IPS-15b (cell line): ENCODE results near the gene USB1.

ENCODE experiments used
- H3K27me3 ChIP-seq: one replicate; pipeline ENCODE4 v1.6.1; 2013; ENCODE audit warnings: low read length; ENCODE audit not compliant: control insufficient read depth, insufficient read depth
- H3K36me3 ChIP-seq: one replicate; pipeline ENCODE4 v1.6.1; 2013; ENCODE audit warnings: low read length; ENCODE audit not compliant: control insufficient read depth, insufficient read depth
- H3K4me1 ChIP-seq: one replicate; pipeline ENCODE4 v1.6.1; 2013; ENCODE audit warnings: mild to moderate bottlenecking, low read length; ENCODE audit not compliant: control insufficient read depth, insufficient read depth
- H3K4me3 ChIP-seq: one replicate; pipeline ENCODE4 v1.5.1; 2013; ENCODE audit warnings: low read depth, low read length
- H3K9ac ChIP-seq: one replicate; pipeline ENCODE4 v1.6.1; 2013; ENCODE audit warnings: low read depth, mild to moderate bottlenecking, low read length
- H3K9me3 ChIP-seq: one replicate; pipeline ENCODE4 v1.6.1; 2013; ENCODE audit warnings: mild to moderate bottlenecking, low read length; ENCODE audit not compliant: control insufficient read depth, insufficient read depth

USB1 gene

DNA sequence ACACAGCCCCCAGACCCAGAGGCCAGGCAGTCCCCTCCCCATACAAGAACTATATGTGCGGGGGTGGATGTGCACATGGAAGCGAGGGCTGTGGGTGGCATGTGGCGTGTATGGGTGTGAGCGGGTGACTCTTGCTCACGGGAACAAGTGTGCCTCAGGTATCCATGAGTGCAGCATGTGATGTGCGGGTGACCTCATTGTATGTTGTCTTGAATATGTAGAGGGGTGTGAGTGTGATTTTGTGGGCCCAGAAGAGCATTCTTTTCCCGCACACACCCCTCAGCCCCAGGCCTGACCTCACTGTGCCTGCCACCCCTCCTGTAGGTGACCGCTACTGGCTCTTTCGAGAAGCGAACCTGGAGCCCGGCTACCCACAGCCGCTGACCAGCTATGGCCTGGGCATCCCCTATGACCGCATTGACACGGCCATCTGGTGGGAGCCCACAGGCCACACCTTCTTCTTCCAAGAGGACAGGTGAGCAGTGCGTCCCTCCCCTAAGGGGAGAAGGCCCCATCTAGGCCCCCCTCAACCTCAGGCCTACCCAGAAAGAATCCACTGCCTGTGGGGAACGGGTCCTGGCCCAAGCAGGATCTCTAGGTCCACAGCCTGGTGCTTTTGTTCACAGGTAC, 41.8 kb downstream of the USB1 start:
- Histone ChIP-seq H3K4me3 (no peak overlapping the region), H3K9ac (no peak overlapping the region), H3K4me1 (peaks cover 2% of the 10 kb centered on the region), H3K27me3 (no peaks in the 10 kb centered on the region), H3K9me3 (no peaks in the 10 kb centered on the region), H3K36me3 (peaks cover 54% of the 10 kb centered on the region)

DNA sequence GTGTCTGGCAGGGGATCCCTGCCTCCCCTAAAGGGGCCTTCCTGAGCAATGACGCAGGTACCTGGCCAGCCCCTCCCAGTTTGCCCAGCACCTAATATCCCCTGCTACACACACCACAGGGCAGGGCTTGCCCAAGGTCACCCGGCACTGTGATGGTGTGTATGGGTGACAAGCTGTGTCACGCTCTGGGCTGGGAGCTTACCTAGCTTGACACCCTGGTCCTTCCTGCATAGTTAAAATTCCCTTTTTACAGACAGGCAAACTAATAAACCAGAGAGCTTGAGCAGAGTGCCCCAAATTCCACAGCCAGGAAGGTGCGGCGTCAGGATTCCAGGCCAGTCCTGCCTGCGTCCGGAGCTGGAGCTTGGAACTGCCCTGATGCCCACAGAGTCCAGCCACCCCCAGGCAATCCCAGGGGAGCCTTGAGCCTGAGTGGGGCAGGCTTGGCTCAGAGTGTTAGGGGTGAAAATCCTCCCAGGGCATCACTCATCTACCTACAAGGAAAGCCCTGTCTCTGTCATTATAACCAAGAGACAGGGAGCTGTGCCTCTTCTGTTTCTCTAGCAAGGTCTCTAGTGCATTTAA, 42.5 kb downstream of the USB1 start:
- H3K4me1 ChIP-seq = peaks cover 2% of the 10 kb centered on the region
- H3K9ac ChIP-seq = no peak overlapping the region
- H3K4me3 ChIP-seq = no peak overlapping the region
- H3K9me3 ChIP-seq = no peaks in the 10 kb centered on the region
- no peaks in the 10 kb centered on the region for H3K27me3 ChIP-seq
- peaks cover 51% of the 10 kb centered on the region for H3K36me3 ChIP-seq

DNA sequence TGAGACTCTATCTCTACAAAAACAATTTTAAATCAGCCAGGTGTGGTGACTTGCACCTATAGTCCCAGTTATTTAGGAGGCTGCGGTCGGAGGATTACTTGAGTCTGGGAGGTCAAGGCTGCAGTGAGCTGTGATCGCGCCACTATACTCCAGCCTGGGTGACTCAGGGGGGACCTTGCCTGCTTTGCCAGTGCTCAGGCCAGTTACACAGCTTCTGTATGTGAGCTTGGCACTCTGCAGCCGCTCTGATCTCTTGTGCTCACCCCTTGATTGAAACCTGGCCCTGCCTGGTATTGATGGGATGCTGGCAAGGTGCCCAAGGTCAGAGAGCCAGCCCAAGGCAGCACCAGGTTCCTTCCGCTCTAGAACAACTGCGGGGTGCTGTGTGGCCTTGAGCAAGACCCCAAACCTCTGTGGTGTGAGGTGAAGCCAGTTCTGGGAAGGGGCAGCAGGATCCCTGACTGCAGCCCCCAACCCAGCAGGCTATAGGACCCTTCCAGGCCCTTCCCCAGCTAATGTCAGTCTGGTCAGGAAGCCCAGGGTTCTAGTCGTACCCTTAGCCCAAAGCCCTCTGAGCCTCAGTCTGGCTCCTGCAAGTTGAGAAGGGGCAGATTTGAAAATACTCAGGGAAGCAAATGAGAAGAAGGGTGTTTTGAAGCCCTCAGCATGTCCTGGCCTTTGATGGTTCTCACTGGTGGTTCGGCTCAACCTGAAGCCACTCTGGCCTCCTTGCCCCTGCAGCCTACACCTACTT, 43.2 kb downstream of the USB1 start:
- Histone ChIP-seq H3K9me3 (no peaks in the 10 kb centered on the region), H3K4me3 (no peak overlapping the region), H3K27me3 (no peaks in the 10 kb centered on the region), H3K4me1 (peaks cover 2% of the 10 kb centered on the region), H3K36me3 (peaks cover 47% of the 10 kb centered on the region), H3K9ac (no peak overlapping the region)

DNA sequence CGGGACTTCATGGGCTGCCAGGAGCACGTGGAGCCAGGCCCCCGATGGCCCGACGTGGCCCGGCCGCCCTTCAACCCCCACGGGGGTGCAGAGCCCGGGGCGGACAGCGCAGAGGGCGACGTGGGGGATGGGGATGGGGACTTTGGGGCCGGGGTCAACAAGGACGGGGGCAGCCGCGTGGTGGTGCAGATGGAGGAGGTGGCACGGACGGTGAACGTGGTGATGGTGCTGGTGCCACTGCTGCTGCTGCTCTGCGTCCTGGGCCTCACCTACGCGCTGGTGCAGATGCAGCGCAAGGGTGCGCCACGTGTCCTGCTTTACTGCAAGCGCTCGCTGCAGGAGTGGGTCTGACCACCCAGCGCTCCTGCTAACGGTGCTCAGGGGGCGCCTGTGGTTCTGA, 43.9 kb downstream of the USB1 start:
- Histone ChIP-seq H3K27me3 (no peaks in the 10 kb centered on the region), H3K4me3 (no peak overlapping the region), H3K36me3 (peaks cover 42% of the 10 kb centered on the region), H3K9ac (no peak overlapping the region), H3K9me3 (no peaks in the 10 kb centered on the region), H3K4me1 (peaks cover 2% of the 10 kb centered on the region)

DNA sequence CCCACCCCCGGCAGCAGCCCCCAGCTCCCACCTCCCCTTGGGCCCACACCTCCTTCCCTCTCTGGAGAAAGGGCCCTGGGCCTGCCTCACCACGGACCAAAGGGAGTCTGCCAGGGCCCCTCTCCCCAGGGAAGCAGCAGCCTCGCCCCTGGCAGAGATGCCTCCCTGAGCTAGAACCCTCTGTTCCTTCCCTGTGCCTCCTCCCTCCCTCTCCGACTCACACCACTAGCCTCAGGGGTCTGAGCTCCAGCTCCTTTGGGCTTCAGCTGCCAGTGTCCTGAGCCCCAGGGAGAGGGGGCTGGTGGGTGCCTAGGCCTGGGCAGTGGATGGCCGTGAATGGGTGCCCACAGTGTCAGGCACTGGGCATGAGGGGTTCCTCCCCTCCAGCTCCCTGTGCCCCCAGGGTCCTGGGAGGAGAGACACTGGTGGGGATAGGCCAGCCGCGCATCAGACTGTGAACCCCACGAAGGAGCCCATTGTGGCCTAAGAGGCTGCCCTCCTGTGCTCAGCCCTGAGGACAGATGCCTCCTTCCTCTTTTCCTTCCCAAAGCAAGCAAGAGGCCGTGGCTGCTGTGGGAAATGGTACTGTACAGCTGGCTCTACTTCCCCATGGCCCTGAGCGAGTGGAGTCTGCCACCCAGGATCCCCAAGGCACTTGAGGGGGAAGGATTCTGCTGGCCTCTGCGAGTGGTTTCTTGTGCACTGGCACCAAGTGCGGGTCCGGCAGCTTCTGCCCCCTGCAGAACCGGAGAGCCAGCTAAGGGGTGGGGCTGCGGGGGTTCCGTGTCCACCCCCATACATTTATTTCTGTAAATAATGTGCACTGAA, 45.1 kb downstream of the USB1 start:
- Histone ChIP-seq H3K9ac (no peak overlapping the region), H3K4me3 (no peak overlapping the region), H3K27me3 (no peaks in the 10 kb centered on the region), H3K4me1 (peaks cover 2% of the 10 kb centered on the region), H3K36me3 (peaks cover 30% of the 10 kb centered on the region), H3K9me3 (no peaks in the 10 kb centered on the region)

DNA sequence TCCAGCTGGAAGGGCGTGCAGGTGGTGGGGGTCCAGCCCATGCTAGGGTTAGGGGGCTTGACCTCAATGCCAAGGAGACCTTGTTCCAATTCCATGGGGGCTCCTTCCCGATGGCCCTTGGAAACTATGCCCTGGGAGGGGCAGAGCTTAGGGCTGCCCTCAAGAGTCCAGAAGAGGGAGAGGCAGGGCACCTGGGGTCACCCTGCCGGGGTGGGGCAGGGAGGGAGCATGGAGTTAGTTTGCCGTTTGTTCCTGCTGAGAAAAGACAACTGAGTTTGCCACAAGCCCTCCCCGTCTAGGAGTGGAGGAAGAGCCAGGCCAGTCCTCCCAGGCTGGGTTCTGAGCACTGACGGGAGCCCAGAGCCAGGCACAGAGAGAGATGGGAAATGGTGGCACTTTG, 45.7 kb downstream of the USB1 start:
- H3K9ac ChIP-seq = no peak overlapping the region

DNA sequence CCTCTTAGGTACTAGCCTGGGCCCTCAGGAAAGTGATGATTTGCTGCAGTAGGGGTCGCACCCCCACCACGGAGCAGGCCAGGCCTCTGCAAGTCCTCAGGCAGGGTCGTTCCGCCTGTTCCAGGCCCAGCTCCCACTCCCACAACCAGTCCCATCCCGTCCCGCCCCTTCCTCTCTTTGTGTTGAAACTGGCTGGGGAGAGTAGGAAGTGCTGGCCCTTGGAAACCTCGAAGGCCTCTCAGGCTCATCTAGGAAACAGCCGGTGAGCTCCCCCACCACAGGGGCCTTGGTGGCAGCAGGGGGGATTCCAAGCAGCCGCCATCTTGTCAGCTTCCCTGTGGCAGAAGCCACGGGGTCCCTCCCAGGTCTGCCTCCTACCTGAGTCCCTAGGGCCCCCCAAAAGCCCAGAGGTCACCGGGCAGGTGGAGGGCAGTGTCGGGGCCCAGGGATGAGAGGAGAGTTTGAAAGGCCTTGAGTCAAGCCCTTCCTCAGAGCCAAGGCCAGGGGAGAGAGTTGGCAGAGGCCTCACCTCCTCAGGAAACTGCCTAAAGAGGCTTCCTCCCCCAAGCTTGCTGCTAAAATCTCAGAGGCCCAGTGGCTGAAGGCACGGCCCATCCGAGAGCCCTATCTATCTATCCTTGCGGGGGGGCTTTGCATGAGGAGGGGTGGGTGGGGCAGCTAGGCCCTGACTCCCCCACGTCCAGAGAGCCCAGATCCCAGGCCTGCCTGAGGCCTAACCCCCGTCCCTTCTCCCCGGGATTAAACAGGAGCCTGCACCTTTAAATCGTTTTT, 46.5 kb downstream of the USB1 start:
- no peaks in the 10 kb centered on the region for H3K27me3 ChIP-seq
- no peak overlapping the region for H3K9ac ChIP-seq
- H3K9me3 ChIP-seq = no peaks in the 10 kb centered on the region
- H3K36me3 ChIP-seq = peaks cover 21% of the 10 kb centered on the region
- no peak overlapping the region for H3K4me3 ChIP-seq
- H3K4me1 ChIP-seq = peaks cover 2% of the 10 kb centered on the region

More for the DNA sequence above, 45.7 kb downstream of the USB1 start:
- Histone ChIP-seq H3K27me3 (no peaks in the 10 kb centered on the region), H3K9me3 (no peaks in the 10 kb centered on the region), H3K4me1 (peaks cover 2% of the 10 kb centered on the region), H3K4me3 (no peak overlapping the region), H3K36me3 (peaks cover 27% of the 10 kb centered on the region)

DNA sequence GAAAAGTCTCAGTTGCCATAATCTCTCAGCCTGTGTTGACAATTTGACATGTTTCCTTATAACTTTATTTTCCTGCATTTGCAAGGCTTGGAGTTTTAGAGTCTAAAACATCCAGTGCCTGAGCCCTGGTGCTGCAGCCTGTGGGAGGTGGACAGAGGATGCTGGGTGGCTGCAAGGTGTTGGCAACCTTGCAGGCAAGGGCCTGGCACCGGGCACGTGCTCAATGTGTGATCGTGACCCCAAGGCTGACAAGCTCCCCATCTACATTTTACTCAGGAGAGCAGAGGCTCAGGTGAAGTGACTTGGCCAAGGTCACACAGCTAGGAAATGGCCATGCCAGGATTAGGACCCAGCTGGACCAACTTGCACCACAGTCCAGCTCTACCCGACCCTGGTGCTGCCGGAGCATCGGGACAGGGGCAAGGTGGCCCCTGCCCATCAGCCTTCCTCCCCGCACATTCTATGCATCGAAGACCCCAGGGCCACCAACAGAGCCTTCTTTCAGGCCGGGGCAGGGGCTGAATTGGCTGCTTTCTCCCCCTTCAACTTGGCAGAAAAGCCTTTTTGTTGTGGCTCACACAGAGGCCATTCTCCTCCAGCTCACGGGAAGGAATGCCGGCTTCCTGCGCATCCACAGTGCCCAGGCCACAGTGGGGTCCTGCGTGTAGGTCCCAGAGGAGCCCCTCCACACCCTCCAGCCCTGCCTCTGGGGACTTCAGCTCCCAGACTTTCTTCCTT, 47.5 kb downstream of the USB1 start:
- H3K36me3 ChIP-seq = peaks cover 13% of the 10 kb centered on the region
- no peak overlapping the region for H3K9ac ChIP-seq
- H3K9me3 ChIP-seq = no peaks in the 10 kb centered on the region
- H3K27me3 ChIP-seq = no peaks in the 10 kb centered on the region
- no peak overlapping the region for H3K4me3 ChIP-seq
- peaks cover 2% of the 10 kb centered on the region for H3K4me1 ChIP-seq

DNA sequence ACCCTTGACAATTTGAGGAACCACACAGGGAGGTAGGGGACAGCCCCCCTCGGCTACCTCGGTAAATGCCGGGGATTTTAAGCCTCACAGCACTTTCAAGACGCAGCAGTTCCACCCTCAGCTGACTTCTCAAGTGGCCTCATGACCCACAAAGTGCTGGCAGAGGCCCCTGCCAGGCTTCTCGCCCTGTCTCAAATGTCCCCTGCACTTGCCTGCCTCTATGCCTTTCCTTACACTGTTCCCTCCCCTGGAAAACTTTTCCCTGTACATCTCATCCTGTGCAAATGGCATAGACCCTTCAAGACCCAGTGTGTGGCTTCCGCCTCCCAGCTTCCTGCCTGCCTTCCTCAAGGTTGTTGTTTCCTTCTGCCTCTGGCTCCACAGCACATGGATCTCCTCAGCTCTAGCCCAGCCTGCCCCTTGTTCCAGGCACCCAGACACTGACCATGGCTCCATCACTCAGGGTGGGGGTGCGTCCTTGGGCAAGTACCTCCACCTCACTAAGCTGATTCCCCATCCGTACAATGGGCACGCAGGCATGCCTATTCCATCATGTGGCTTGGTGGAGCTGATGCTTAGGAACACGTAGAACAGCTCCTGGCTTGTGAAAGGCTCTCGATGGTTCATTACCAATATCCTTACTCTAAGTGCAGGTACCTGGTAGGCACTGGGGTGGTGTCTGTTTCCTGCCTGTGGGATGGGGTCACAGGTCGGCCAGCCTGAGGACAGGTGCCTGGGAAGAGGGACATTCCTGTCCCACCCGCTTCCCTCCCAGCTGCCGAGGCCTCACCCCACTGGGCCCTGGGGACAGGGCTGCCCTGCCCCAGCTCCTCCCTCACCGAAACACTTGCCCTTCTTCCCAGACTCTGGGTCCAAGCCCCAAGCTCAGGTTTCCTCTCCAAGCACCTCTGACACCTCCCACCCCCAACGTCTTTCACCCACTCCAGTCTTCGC, 48.3 kb downstream of the USB1 start:
- H3K4me3 ChIP-seq = no peak overlapping the region
- no peak overlapping the region for H3K9ac ChIP-seq
- no peaks in the 10 kb centered on the region for H3K27me3 ChIP-seq
- no peaks in the 10 kb centered on the region for H3K9me3 ChIP-seq
- peaks cover 5% of the 10 kb centered on the region for H3K36me3 ChIP-seq
- peaks cover 2% of the 10 kb centered on the region for H3K4me1 ChIP-seq

DNA sequence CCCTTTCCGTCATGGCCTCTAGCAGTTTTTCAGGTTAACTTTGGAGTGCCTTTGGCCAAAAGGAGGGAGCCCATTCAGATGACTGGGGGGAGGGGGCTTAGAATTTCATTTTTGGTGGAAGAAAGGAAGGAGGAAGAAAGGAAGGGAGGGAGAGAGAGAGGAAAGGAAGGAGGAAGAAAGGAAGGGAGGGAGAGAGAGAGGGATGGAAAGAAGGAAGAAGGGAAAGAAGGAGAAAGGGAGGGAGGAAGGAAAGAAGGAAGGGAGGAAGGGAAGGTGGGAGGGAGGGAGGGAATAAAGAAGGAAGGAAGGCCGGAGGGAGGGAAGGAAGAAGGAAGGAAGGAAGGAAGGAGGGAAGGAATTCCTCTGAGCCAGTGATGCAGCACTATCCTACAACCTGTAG, 50.1 kb downstream of the USB1 start:
- no peak overlapping the region for H3K9ac ChIP-seq
- H3K9me3 ChIP-seq = no peaks in the 10 kb centered on the region
- H3K27me3 ChIP-seq = no peaks in the 10 kb centered on the region
- no peaks in the 10 kb centered on the region for H3K36me3 ChIP-seq
- peaks cover 2% of the 10 kb centered on the region for H3K4me1 ChIP-seq
- H3K4me3 ChIP-seq = no peak overlapping the region
